A204.1 (cell line): ENCODE data around the gene TAB2.
"Not testable (repeated sequence)": the region's sequence is repeated elsewhere in the genome, so short reads cannot be mapped to it uniquely, and the experiment has no call there.

Experiments
- FAIRE-seq: peaks from 2 replicates; lab custom pipeline; 2012; peaks lifted over from hg19 to GRCh38; lab: Jason Lieb, UNC

Gene TAB2

GRCh38 chr6:149444360-149445094, 127.0 kb downstream of the TAB2 start:
- FAIRE-seq, result not testable (repeated sequence)

GRCh38 chr6:149445095-149445466, 127.6 kb downstream of the TAB2 start:
- no peak for FAIRE-seq

GRCh38 chr6:149445573-149445972, 128.1 kb downstream of the TAB2 start:
- FAIRE-seq, result no peak

GRCh38 chr6:149446791-149447376, 129.4 kb downstream of the TAB2 start:
- FAIRE-seq, result no peak

- no peak for FAIRE-seq
Measured at GRCh38 chr6:149448821-149449453, 131.4 kb downstream of the TAB2 start.

GRCh38 chr6:149449831-149450678, 132.5 kb downstream of the TAB2 start:
- FAIRE-seq, result no peak

GRCh38 chr6:149450679-149451375, 133.3 kb downstream of the TAB2 start:
- FAIRE-seq, result no peak

- FAIRE-seq, result no peak
Measured at GRCh38 chr6:149451376-149452036, 134.0 kb downstream of the TAB2 start.

- FAIRE-seq, result no peak
Measured at GRCh38 chr6:149452037-149452939, 134.8 kb downstream of the TAB2 start.

GRCh38 chr6:149453597-149454345, 136.3 kb downstream of the TAB2 start:
- FAIRE-seq, result no peak

- FAIRE-seq, result no peak
Measured at GRCh38 chr6:149454346-149454848, 136.9 kb downstream of the TAB2 start.

GRCh38 chr6:149455031-149455732, 137.7 kb downstream of the TAB2 start:
- no peak for FAIRE-seq

- FAIRE-seq, result no peak
Measured at GRCh38 chr6:149456311-149457021, 139.0 kb downstream of the TAB2 start.

- no peak for FAIRE-seq
Measured at GRCh38 chr6:149457316-149457884, 139.9 kb downstream of the TAB2 start.

- no peak for FAIRE-seq
Measured at GRCh38 chr6:149458196-149458595, 140.7 kb downstream of the TAB2 start.

- no peak for FAIRE-seq
Measured at GRCh38 chr6:149458806-149459205, 141.3 kb downstream of the TAB2 start.

GRCh38 chr6:149459761-149460160, 142.2 kb downstream of the TAB2 start:
- FAIRE-seq, result no peak

- FAIRE-seq, result not testable (repeated sequence)
Measured at GRCh38 chr6:149460249-149460648, 142.7 kb downstream of the TAB2 start.
